H1 (cell line): ENCODE measurements around the gene GRXCR2. TPM values are rescaled to one million over a fixed set of nuclear protein-coding genes. Genes with fewer than 3 reads are reported as not detected.

ENCODE experiments used
- CTCF ChIA-PET: fragments of 300-600 bp; sonication (Branson Sonifier 250); formaldehyde crosslinking; loops from one replicate; lab custom pipeline; 2021; ENCODE audit not compliant: partially characterized antibody; lab: Charles Lee
- POLR2A ChIA-PET: fragments of 300-600 bp; sonication (Branson Sonifier 250); formaldehyde crosslinking; loops from one replicate; lab custom pipeline; 2021; ENCODE audit warnings: inconsistent platforms; ENCODE audit not compliant: partially characterized antibody; lab: Charles Lee
- DNase-seq, 2 experiments: peaks; one replicate each; pipeline versions ENCODE4 v3.0.0 to v3.0.0-alpha.2; 2010 to 2022; ENCODE audit warnings: low spot score in 2 of 2, low read depth in 1 of 2, mixed read lengths in 1 of 2
- FAIRE-seq: peaks from 2 replicates; lab custom pipeline; 2011; peaks lifted over from hg19 to GRCh38; lab: Jason Lieb, UNC
- H2AFZ ChIP-seq: 2 replicates; pipeline ENCODE4 v1.8.1; 2012; ENCODE audit warnings: low read length, inconsistent platforms
- H2AK5ac ChIP-seq: 2 replicates; pipeline ENCODE4 v1.6.1; 2013; ENCODE audit warnings: low read depth, low read length
- H2BK120ac ChIP-seq: replicated peaks from 2 replicates; pipeline ENCODE3; 2013; ENCODE audit warnings: low read depth, low read length, inconsistent platforms
- H2BK12ac ChIP-seq: 2 replicates; pipeline ENCODE4 v1.6.1; 2013; ENCODE audit warnings: low read depth, low read length
- H2BK15ac ChIP-seq: 2 replicates; pipeline ENCODE4 v1.6.1; 2013; ENCODE audit warnings: low read length
- H2BK20ac ChIP-seq: 2 replicates; pipeline ENCODE4 v1.6.1; 2013; ENCODE audit warnings: low read length
- H2BK5ac ChIP-seq: 2 replicates; pipeline ENCODE4 v1.6.1; 2013; ENCODE audit warnings: low read depth, low read length
- H3K14ac ChIP-seq: 2 replicates; pipeline ENCODE4 v1.6.1; 2013; ENCODE audit warnings: inconsistent platforms; ENCODE audit not compliant: insufficient read length
- H3K18ac ChIP-seq: 2 replicates; pipeline ENCODE4 v1.6.1; 2013; ENCODE audit warnings: low read length; ENCODE audit errors: extremely low read depth
- H3K23ac ChIP-seq: 2 replicates; pipeline ENCODE4 v1.6.1; 2013; ENCODE audit warnings: inconsistent platforms; ENCODE audit not compliant: insufficient read length
- H3K23me2 ChIP-seq: 2 replicates; pipeline ENCODE4 v1.6.1; 2013; ENCODE audit warnings: low read depth, low read length
- H3K27ac ChIP-seq: 2 replicates; pipeline ENCODE4 v1.6.1; 2011; ENCODE audit warnings: low read depth, low read length, inconsistent platforms
- H3K27me3 ChIP-seq, 4 experiments: replicated peaks in 1 of 4; 1 replicate in 1 of 4; 2 replicates in 3 of 4; pipeline versions ENCODE4 v1.6.1 to v1.8.1; 2011 to 2013; ENCODE audit warnings: low read length in 3 of 4, mild to moderate bottlenecking in 3 of 4, inconsistent platforms in 2 of 4, mixed read lengths in 2 of 4, moderate library complexity in 1 of 4; ENCODE audit not compliant: control insufficient read depth in 3 of 4, insufficient read depth in 3 of 4; ENCODE audit errors: extremely low read depth in 1 of 4
- H3K36me3 ChIP-seq, 4 experiments: 2 replicates each; pipeline versions ENCODE4 v1.6.1 to v1.8.1; 2011 to 2013; ENCODE audit warnings: mild to moderate bottlenecking in 4 of 4, low read length in 3 of 4, moderate library complexity in 2 of 4, control low read depth in 1 of 4, inconsistent platforms in 1 of 4; ENCODE audit not compliant: insufficient read depth in 4 of 4, control insufficient read depth in 2 of 4
- H3K4ac ChIP-seq: replicated peaks from 2 replicates; pipeline ENCODE3; 2013; ENCODE audit warnings: low read length, low read depth, mixed read lengths, inconsistent platforms; ENCODE audit not compliant: insufficient read length
- H3K4me1 ChIP-seq, 4 experiments: replicated peaks in 1 of 4; 1 replicate in 1 of 4; 2 replicates in 3 of 4; pipeline versions ENCODE4 v1.6.1 to v1.8.1; 2011 to 2013; ENCODE audit warnings: low read length in 3 of 4, inconsistent platforms in 2 of 4, mixed read lengths in 1 of 4; ENCODE audit not compliant: insufficient read depth in 4 of 4, control insufficient read depth in 3 of 4
- H3K4me2 ChIP-seq, 2 experiments: 2 replicates each; pipeline versions ENCODE4 v1.6.1 to v1.8.1; 2011 to 2013; ENCODE audit warnings: low read depth in 2 of 2, low read length in 2 of 2, control low read depth in 1 of 2, inconsistent platforms in 1 of 2, mild to moderate bottlenecking in 1 of 2; ENCODE audit not compliant: insufficient read depth in 1 of 2
- H3K4me3 ChIP-seq, 4 experiments: fragments of 200-600, 300-600 bp in 1 of 4; sonication (generic), shearing (Covaris generic), sonication (Bioruptor Twin) in 1 of 4; 2 replicates each; pipeline versions ENCODE4 v1.5.1 to v1.8.1; 2011 to 2016; ENCODE audit warnings: low read length in 4 of 4, low read depth in 3 of 4, control low read depth in 2 of 4, inconsistent platforms in 2 of 4, mild to moderate bottlenecking in 2 of 4, mixed read lengths in 1 of 4, moderate library complexity in 1 of 4; ENCODE audit not compliant: insufficient read depth in 2 of 4; ENCODE audit errors: extremely low read depth in 1 of 4
- H3K56ac ChIP-seq: replicated peaks from 2 replicates; pipeline ENCODE3; 2013; ENCODE audit warnings: low read depth, mild to moderate bottlenecking, mixed read lengths, low read length, inconsistent platforms; ENCODE audit not compliant: insufficient read length
- H3K79me1 ChIP-seq: 2 replicates; pipeline ENCODE4 v1.6.1; 2013; ENCODE audit warnings: low read depth, low read length, control low read depth
- H3K79me2 ChIP-seq, 2 experiments: 2 replicates each; pipeline versions ENCODE4 v1.6.1 to v1.8.1; 2012 to 2013; ENCODE audit warnings: low read length in 2 of 2, mild to moderate bottlenecking in 2 of 2, inconsistent platforms in 1 of 2; ENCODE audit not compliant: insufficient read depth in 2 of 2, control insufficient read depth in 1 of 2
- H3K9ac ChIP-seq, 4 experiments: replicated peaks in 1 of 4; 1 replicate in 1 of 4; 2 replicates in 3 of 4; pipeline versions ENCODE4 v1.6.1 to v1.8.1; 2011 to 2013; ENCODE audit warnings: low read depth in 3 of 4, low read length in 3 of 4, control low read depth in 2 of 4, mild to moderate bottlenecking in 2 of 4, moderate library complexity in 2 of 4, inconsistent platforms in 1 of 4; ENCODE audit errors: extremely low read depth in 1 of 4
- H3K9me3 ChIP-seq, 2 experiments: 2 replicates each; pipeline versions ENCODE4 v1.6.1 to v1.8.1; 2012 to 2013; ENCODE audit warnings: mild to moderate bottlenecking in 2 of 2, moderate library complexity in 2 of 2, control low read depth in 1 of 2, inconsistent platforms in 1 of 2, low read depth in 1 of 2, low read length in 1 of 2, mixed read lengths in 1 of 2; ENCODE audit not compliant: insufficient read depth in 2 of 2
- H4K20me1 ChIP-seq, 2 experiments: replicated peaks in 1 of 2; 2 replicates each; pipeline versions ENCODE3 to v1.8.1; 2011 to 2013; ENCODE audit warnings: inconsistent platforms in 2 of 2, low read length in 2 of 2, mild to moderate bottlenecking in 1 of 2; ENCODE audit not compliant: insufficient read depth in 2 of 2, control insufficient read depth in 1 of 2
- H4K5ac ChIP-seq: 2 replicates; pipeline ENCODE4 v1.6.1; 2013; ENCODE audit warnings: low read length, low read depth, mixed read lengths, inconsistent platforms; ENCODE audit not compliant: insufficient read length
- H4K8ac ChIP-seq: 2 replicates; pipeline ENCODE4 v1.8.0; 2013; ENCODE audit warnings: mild to moderate bottlenecking, moderate library complexity, low read length, inconsistent platforms; ENCODE audit not compliant: insufficient read depth; ENCODE audit errors: extremely low read depth
- H4K91ac ChIP-seq: replicated peaks from 2 replicates; pipeline ENCODE3; 2013; ENCODE audit warnings: low read length, mixed read lengths, inconsistent platforms; ENCODE audit not compliant: insufficient read length
- POLR2AphosphoS5 ChIP-seq: IDR thresholded peaks from 2 replicates; pipeline ENCODE4 v1.6.1; 2011; ENCODE audit warnings: low read depth, low read length
- WGBS, 2 experiments: shearing (Covaris generic) in 1 of 2; methylation state at CpG; one replicate each; pipeline versions ENCODE4 v1.1.6 to v1.1.7; 2013 to 2015; ENCODE audit warnings: low lambda C conversion rate in 2 of 2, mixed read lengths in 2 of 2, inconsistent platforms in 1 of 2, low coverage in 1 of 2, missing lambda C conversion rate in 1 of 2; ENCODE audit not compliant: insufficient replicate concordance in 2 of 2, insufficient coverage in 1 of 2, insufficient read length in 1 of 2; ENCODE audit errors: extremely low coverage in 1 of 2, missing lambda C conversion rate in 1 of 2; 5-methylcytosine and 5-hydroxymethylcytosine counted together
- polyA plus RNA-seq, 7 experiments: library from polyadenylated mRNA; depleted of rRNA in 3 of 7; stranded (reverse) in 5 of 7; unstranded in 2 of 7; fragments of >200 nt in 5 of 7; fragments of 200-250 nt in 2 of 7; gene quantifications; 1 replicate in 5 of 7; 2 replicates in 1 of 7; 4 replicates in 1 of 7; pipeline versions ENCODE4 v1.2.1 to v1.2.3, GENCODE V29; 2011 to 2013; ENCODE audit warnings: missing spikeins in 2 of 7, mixed read lengths in 2 of 7
- total RNA-seq: library from RNA; stranded (reverse); fragmentation: NEBNext Ultra II Directional; extraction: Animal tissue kit (Norgen Biotek cat#: 25700); gene quantifications from 2 replicates; pipeline ENCODE4 v1.2.1, GENCODE V29; 2021
- TF ChIP-seq, protein P1 (sequence below): IDR thresholded peaks from 2 replicates; pipeline ENCODE4 v1.6.1; 2012; ENCODE audit warnings: low read length, inconsistent platforms

GRXCR2 gene
- total and polyA plus RNA-seq, 2 of the 8 experiments (the other 6 are each of a cell fraction or from before 2014, with no cell fraction given): not detected

DNA sequence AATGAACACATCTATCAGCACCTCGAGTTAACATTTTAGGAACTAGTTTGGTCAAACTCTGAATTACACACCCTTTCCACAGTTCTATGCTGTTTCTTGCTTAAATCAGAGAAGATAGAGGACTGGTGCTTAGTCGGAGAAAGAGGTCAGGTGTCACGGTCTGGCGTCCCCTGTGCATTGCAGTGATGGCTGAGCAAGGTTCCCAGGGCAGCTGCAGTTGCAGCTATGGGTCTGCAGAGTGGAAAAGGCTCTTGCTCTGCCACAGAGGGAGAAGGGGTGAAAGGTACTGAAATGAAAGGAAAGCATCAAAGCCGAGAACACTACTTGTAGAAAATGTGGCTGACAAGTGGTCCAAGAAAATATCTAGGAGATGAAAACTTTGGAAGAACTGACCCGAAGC, 38.4 kb upstream of the GRXCR2 start:
- no peak overlapping the region for H2BK12ac ChIP-seq
- H3K9me3 ChIP-seq: no peaks in the 10 kb centered on the region
- H3K23me2 ChIP-seq: no peaks in the 10 kb centered on the region
- H3K79me2 ChIP-seq: no peaks in the 10 kb centered on the region
- 0 out of 2 replicates have a peak overlapping the region, but pooled peaks have one; percentile 3 for H2AFZ ChIP-seq
- H4K8ac ChIP-seq: no peak overlapping the region
- no peaks in the 10 kb centered on the region for H3K4me1 ChIP-seq
- H3K4ac ChIP-seq: no peak overlapping the region
- no peak overlapping the region for H3K23ac ChIP-seq
- no peak overlapping the region for H3K4me2 ChIP-seq
- H3K4me3 ChIP-seq: no peak overlapping the region
- no peak overlapping the region for H3K27ac ChIP-seq
- no peak overlapping the region for H2AK5ac ChIP-seq
- no peaks in the 10 kb centered on the region for H3K36me3 ChIP-seq
- H4K20me1 ChIP-seq: no peaks in the 10 kb centered on the region
- FAIRE-seq (no peak), DNase-seq (no peak)
- H3K18ac ChIP-seq: no peak overlapping the region
- no peak overlapping the region for H4K5ac ChIP-seq
- no peak overlapping the region for H2BK120ac ChIP-seq
- no peak overlapping the region for H4K91ac ChIP-seq
- H3K27me3 ChIP-seq: no peaks in the 10 kb centered on the region
- no peaks in the 10 kb centered on the region for H3K79me1 ChIP-seq
- H3K9ac ChIP-seq: no peak overlapping the region
- no peak overlapping the region for H2BK15ac ChIP-seq
- no peak overlapping the region for H3K56ac ChIP-seq
- H2BK20ac ChIP-seq: no peak overlapping the region
- POLR2A ChIA-PET: no interaction called here
- WGBS, 2 experiments: 82% methylated on average over 6 of the region's 6 CpGs; no CpG with 5 or more reads in 1 of the 2 experiments
- no peak overlapping the region for H3K14ac ChIP-seq
- H2BK5ac ChIP-seq: no peak overlapping the region
- CTCF ChIA-PET: interaction anchor here (0.7 to 1.3 kb wide), 5 partner anchors 81 to 230 kb away, joined by 3 to 4 read pairs (median 3); no protein-coding TSS in a partner anchor
- TF ChIP-seq, protein P1, sequence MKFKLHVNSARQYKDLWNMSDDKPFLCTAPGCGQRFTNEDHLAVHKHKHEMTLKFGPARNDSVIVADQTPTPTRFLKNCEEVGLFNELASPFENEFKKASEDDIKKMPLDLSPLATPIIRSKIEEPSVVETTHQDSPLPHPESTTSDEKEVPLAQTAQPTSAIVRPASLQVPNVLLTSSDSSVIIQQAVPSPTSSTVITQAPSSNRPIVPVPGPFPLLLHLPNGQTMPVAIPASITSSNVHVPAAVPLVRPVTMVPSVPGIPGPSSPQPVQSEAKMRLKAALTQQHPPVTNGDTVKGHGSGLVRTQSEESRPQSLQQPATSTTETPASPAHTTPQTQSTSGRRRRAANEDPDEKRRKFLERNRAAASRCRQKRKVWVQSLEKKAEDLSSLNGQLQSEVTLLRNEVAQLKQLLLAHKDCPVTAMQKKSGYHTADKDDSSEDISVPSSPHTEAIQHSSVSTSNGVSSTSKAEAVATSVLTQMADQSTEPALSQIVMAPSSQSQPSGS: no peak
- no peak for TF ChIP-seq POLR2AphosphoS5
